B cell (primary cell): ENCODE data around the gene TMEM168. TPM values are rescaled to one million over a fixed set of nuclear protein-coding genes. Genes with fewer than 3 reads are reported as not detected.

Experiments used
- ATAC-seq: fragments of 200-7000 bp; cut with Tn5 transposase; one replicate; pipeline ENCODE4 v1.10.0; 2021; ENCODE audit warnings: low read depth, mild to moderate bottlenecking, moderate number of reproducible peaks, moderate library complexity
- CTCF ChIA-PET: fragments of 350-600 bp; sonication (Branson Sonifier 250); formaldehyde crosslinking; loops from one replicate; lab custom pipeline; 2021; ENCODE audit warnings: antibody characterized with exemption, inconsistent platforms; lab: Charles Lee
- POLR2A ChIA-PET: fragments of 350-600 bp; sonication (Branson Sonifier 250); formaldehyde crosslinking; loops from one replicate; lab custom pipeline; 2021; ENCODE audit warnings: antibody characterized with exemption; lab: Charles Lee
- DNase-seq: peaks from one replicate; pipeline ENCODE4 v3.0.0; 2013
- H2AFZ ChIP-seq: 2 replicates; pipeline ENCODE4 v1.6.1; 2012; ENCODE audit warnings: mild to moderate bottlenecking, low read depth, low read length; ENCODE audit not compliant: insufficient read depth, poor library complexity, severe bottlenecking
- H3K27ac ChIP-seq, 2 donors: 1 replicate in 1 of 2; 2 replicates in 1 of 2; pipeline ENCODE4 v1.5.1; 2012 to 2013; ENCODE audit warnings: low read length in 2 of 2, mild to moderate bottlenecking in 2 of 2, moderate library complexity in 1 of 2
- H3K27me3 ChIP-seq, 4 experiments: fragments of 200-600 bp in 1 of 4; sonication (generic) in 1 of 4; replicated peaks in 1 of 4; 1 replicate in 2 of 4; 2 replicates in 2 of 4; pipeline versions ENCODE4 v1.6.1 to v1.7.0; 2013 to 2016; ENCODE audit warnings: low read length in 3 of 4, mild to moderate bottlenecking in 2 of 4, mixed read lengths in 1 of 4, moderate library complexity in 1 of 4; ENCODE audit not compliant: insufficient read depth in 4 of 4, control insufficient read depth in 3 of 4; ENCODE audit errors: control extremely low read depth in 1 of 4
- H3K36me3 ChIP-seq, 2 experiments: replicated peaks in 1 of 2; 1 replicate in 1 of 2; 2 replicates in 1 of 2; pipeline versions ENCODE4 v1.6.1 to v1.7.1; 2013; ENCODE audit warnings: low read length in 1 of 2; ENCODE audit not compliant: insufficient read depth in 2 of 2, control insufficient read depth in 1 of 2; ENCODE audit errors: control extremely low read depth in 1 of 2, extremely low read depth in 1 of 2
- H3K4me1 ChIP-seq, 2 donors: fragments of 200-600 bp in 1 of 2; sonication (generic) in 1 of 2; 1 replicate in 1 of 2; 2 replicates in 1 of 2; pipeline versions ENCODE4 v1.5.1 to v1.6.1; 2013 to 2017; ENCODE audit warnings: low read length in 2 of 2; ENCODE audit not compliant: control insufficient read depth in 2 of 2, insufficient read depth in 2 of 2
- H3K4me2 ChIP-seq: replicated peaks from 2 replicates; pipeline ENCODE3; 2012; ENCODE audit warnings: mild to moderate bottlenecking, low read depth, low read length; ENCODE audit not compliant: poor library complexity, severe bottlenecking
- H3K4me3 ChIP-seq, 5 experiments: fragments of 200-600 bp in 1 of 5; sonication (generic) in 1 of 5; 1 replicate in 3 of 5; 2 replicates in 2 of 5; pipeline versions ENCODE4 v1.5.1 to v1.7.0; 2011 to 2016; ENCODE audit warnings: low read length in 4 of 5, mild to moderate bottlenecking in 4 of 5, low read depth in 2 of 5, control low read depth in 1 of 5, moderate library complexity in 1 of 5; ENCODE audit not compliant: insufficient read depth in 1 of 5; ENCODE audit errors: control extremely low read depth in 1 of 5, extremely low read depth in 1 of 5
- H3K79me2 ChIP-seq: fragments of 200-600 bp; sonication (generic); one replicate; pipeline ENCODE4 v1.6.0; 2016; ENCODE audit warnings: low read length; ENCODE audit not compliant: control insufficient read depth, insufficient read depth
- H3K9ac ChIP-seq: fragments of 200-600 bp; sonication (generic); 2 replicates; pipeline ENCODE4 v1.6.1; 2017; ENCODE audit warnings: mild to moderate bottlenecking, low read length, moderate library complexity
- H3K9me3 ChIP-seq, 3 donors: one replicate each; pipeline versions ENCODE4 v1.6.1 to v1.7.1; 2013; ENCODE audit warnings: low read length in 2 of 3; ENCODE audit not compliant: control insufficient read depth in 2 of 3, insufficient read depth in 1 of 3; ENCODE audit errors: control extremely low read depth in 1 of 3
- H4K20me1 ChIP-seq: 2 replicates; pipeline ENCODE4 v1.6.0; 2012; ENCODE audit warnings: mild to moderate bottlenecking, low read length; ENCODE audit not compliant: insufficient read depth, control insufficient read depth, poor library complexity, severe bottlenecking
- H3K27ac Mint-ChIP-seq: one replicate; pipeline ENCODE4 v1.8.0; 2021; ENCODE audit warnings: mixed read lengths
- H3K27me3 Mint-ChIP-seq: one replicate; pipeline ENCODE4 v1.8.0; 2021; ENCODE audit warnings: mixed read lengths
- H3K4me1 Mint-ChIP-seq: one replicate; pipeline ENCODE4 v1.8.0; 2021; ENCODE audit warnings: mixed read lengths
- H3K4me3 Mint-ChIP-seq: one replicate; pipeline ENCODE4 v1.8.0; 2021; ENCODE audit warnings: mixed read lengths
- H3K9me3 Mint-ChIP-seq: one replicate; pipeline ENCODE4 v1.8.0; 2022; ENCODE audit warnings: mixed read lengths; ENCODE audit not compliant: insufficient read depth
- EZH2 ChIP-seq: IDR thresholded peaks from 2 replicates; pipeline ENCODE4 v1.6.1; 2012; ENCODE audit warnings: borderline replicate concordance, low read depth, mild to moderate bottlenecking, moderate library complexity, low read length; ENCODE audit not compliant: insufficient read depth, poor library complexity, severe bottlenecking
- WGBS: methylation state at CpG from one replicate; pipeline ENCODE4 v1.1.5; 2013; ENCODE audit warnings: missing lambda C conversion rate; ENCODE audit not compliant: insufficient coverage; 5-methylcytosine and 5-hydroxymethylcytosine counted together
- intact Hi-C: fragments of 100-400 bp; cut with micrococcal nuclease; formaldehyde crosslinking; loops from one replicate; pipeline ENCODE4 v1.10.0; 2022
- polyA plus RNA-seq: library from polyadenylated mRNA; depleted of rRNA; stranded (reverse); fragments of >200 nt; gene quantifications from 2 replicates; pipeline ENCODE4 v1.2.3, GENCODE V29; 2012
- total RNA-seq, 2 donors: library from RNA; stranded (reverse); fragments of 120-200 nt in 1 of 2; gene quantifications; 1 replicate in 1 of 2; 2 replicates in 1 of 2; pipeline versions ENCODE4 v1.2.3 to v1.2.4, GENCODE V29; 2013 to 2022
- TF ChIP-seq, protein P1 (sequence below): fragments of 200-600 bp; IDR thresholded peaks from one replicate; pipeline ENCODE4 v1.8.0; 2022; ENCODE audit warnings: antibody characterized with exemption, mild to moderate bottlenecking

The TMEM168 gene
- total and polyA plus RNA-seq, 2 donors (not counting 1 experiment from before 2014, with no cell fraction given), result 12.7 to 31.8 TPM

DNA sequence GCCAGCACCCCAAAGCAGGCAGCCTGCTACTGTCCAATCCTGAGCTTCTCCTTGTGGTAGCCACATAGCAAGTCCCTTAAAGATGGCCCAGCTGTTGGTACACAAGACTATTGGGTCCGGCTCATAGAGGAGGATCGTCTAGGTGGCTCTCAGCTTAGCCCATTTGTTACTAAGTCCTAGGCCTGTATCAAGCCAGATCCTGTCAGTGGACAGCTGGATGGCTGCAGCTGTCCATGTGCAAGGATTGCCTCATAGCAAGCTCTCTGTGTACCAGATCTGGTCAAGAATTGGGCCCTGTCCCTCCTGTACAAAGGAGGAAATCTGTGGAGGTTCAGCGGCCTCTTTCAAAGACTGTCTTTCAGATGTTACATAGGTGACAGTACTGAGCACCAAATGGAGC, 12.2 kb upstream of the TMEM168 start:
- Histone ChIP-seq H3K4me1 (no peaks in the 10 kb centered on the region), H3K9ac (no peak overlapping the region), H3K27ac (no peak overlapping the region), H3K9me3 (no peaks in the 10 kb centered on the region), H4K20me1 (no peaks in the 10 kb centered on the region), H2AFZ (no peak overlapping the region), H3K36me3 (no peaks in the 10 kb centered on the region), H3K4me2 (no peak overlapping the region), H3K79me2 (no peaks in the 10 kb centered on the region), H3K4me3 (no peak overlapping the region), H3K27me3 (no peaks in the 10 kb centered on the region)
- ChIA-PET CTCF (no interaction called here), POLR2A (no interaction called here)
- peaks cover 1% of the 10 kb centered on the region for H3K27me3 Mint-ChIP-seq
- H3K4me1 Mint-ChIP-seq, result no peaks in the 10 kb centered on the region
- 97% methylated on average over 3 of the region's 3 CpGs for WGBS
- DNase-seq, result no peak
- no peak for ATAC-seq
- TF ChIP-seq, protein P1, sequence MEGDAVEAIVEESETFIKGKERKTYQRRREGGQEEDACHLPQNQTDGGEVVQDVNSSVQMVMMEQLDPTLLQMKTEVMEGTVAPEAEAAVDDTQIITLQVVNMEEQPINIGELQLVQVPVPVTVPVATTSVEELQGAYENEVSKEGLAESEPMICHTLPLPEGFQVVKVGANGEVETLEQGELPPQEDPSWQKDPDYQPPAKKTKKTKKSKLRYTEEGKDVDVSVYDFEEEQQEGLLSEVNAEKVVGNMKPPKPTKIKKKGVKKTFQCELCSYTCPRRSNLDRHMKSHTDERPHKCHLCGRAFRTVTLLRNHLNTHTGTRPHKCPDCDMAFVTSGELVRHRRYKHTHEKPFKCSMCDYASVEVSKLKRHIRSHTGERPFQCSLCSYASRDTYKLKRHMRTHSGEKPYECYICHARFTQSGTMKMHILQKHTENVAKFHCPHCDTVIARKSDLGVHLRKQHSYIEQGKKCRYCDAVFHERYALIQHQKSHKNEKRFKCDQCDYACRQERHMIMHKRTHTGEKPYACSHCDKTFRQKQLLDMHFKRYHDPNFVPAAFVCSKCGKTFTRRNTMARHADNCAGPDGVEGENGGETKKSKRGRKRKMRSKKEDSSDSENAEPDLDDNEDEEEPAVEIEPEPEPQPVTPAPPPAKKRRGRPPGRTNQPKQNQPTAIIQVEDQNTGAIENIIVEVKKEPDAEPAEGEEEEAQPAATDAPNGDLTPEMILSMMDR, result no peak
- no peak for TF ChIP-seq EZH2
- H3K9me3 Mint-ChIP-seq, result no peaks in the 10 kb centered on the region
- intact Hi-C loops, result no loop called here
- H3K4me3 Mint-ChIP-seq, result no peak overlapping the region
- H3K27ac Mint-ChIP-seq, result no peak overlapping the region

DNA sequence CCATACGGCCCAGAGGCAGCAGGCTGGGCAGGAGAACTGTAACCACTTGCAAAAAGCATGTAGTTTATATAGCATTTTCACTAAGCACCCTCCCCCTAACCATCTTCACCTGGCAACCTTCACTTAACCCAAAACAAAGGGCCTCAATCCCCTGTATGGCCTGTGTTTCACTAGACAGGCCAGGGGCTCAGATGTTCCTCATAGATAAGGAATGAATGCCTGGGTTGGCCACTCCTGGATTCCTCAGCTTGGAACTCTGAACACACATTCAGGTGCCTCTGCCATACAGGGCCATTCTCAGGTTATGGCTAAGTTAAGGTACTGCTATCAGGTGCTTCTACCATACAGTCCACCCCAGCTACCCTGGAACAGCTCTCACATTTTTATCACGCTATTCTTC, 10.3 kb upstream of the TMEM168 start:
- Mint-ChIP-seq H3K9me3 (no peaks in the 10 kb centered on the region), H3K27ac (no peak overlapping the region), H3K4me3 (no peak overlapping the region), H3K4me1 (no peaks in the 10 kb centered on the region), H3K27me3 (no peaks in the 10 kb centered on the region)
- H3K9me3 ChIP-seq, result no peaks in the 10 kb centered on the region
- ChIA-PET CTCF (no interaction called here), POLR2A (no interaction called here)
- no peak for ATAC-seq
- H3K4me3 ChIP-seq, result no peak overlapping the region
- no peak for DNase-seq
- no peaks in the 10 kb centered on the region for H3K36me3 ChIP-seq
- no peak overlapping the region for H3K27ac ChIP-seq
- no peaks in the 10 kb centered on the region for H4K20me1 ChIP-seq
- whole genome bisulfite sequencing, result 100% methylated on average over 1 of the region's 2 CpGs
- intact Hi-C loops, result no loop called here
- no peaks in the 10 kb centered on the region for H3K27me3 ChIP-seq
- no peak overlapping the region for H2AFZ ChIP-seq
- H3K4me1 ChIP-seq, result no peaks in the 10 kb centered on the region
- no peak overlapping the region for H3K9ac ChIP-seq
- H3K79me2 ChIP-seq, result no peaks in the 10 kb centered on the region
- TF ChIP-seq, protein P1, result no peak
- TF ChIP-seq EZH2, result no peak
- H3K4me2 ChIP-seq, result no peak overlapping the region
